Measurements from ENCODE around the gene TTBK1.

- TF ChIP-seq POLR2A (IDR thresholded peaks at IDR 0.05; ENCODE audit: low read length) (no peak), JUNB (IDR thresholded peaks at IDR 0.05) (no peak), CHD2 (IDR thresholded peaks at IDR 0.05; ENCODE audit: low read length, partially characterized antibody) (no peak), TP53 (CRISPR knock-in tag; IDR thresholded peaks at IDR 0.05) (no peak), EP300 (IDR thresholded peaks at IDR 0.05) (no peak), RARB (CRISPR knock-in tag; IDR thresholded peaks at IDR 0.05) (no peak), ZFP36 (IDR thresholded peaks at IDR 0.05; ENCODE audit: borderline replicate concordance, partially characterized antibody) (no peak), NPAS2 (CRISPR knock-in tag; IDR thresholded peaks at IDR 0.05; ENCODE audit: borderline replicate concordance) (no peak), HDAC2 (IDR thresholded peaks at IDR 0.05) (no peak)
- TF ChIP-seq, protein P1, sequence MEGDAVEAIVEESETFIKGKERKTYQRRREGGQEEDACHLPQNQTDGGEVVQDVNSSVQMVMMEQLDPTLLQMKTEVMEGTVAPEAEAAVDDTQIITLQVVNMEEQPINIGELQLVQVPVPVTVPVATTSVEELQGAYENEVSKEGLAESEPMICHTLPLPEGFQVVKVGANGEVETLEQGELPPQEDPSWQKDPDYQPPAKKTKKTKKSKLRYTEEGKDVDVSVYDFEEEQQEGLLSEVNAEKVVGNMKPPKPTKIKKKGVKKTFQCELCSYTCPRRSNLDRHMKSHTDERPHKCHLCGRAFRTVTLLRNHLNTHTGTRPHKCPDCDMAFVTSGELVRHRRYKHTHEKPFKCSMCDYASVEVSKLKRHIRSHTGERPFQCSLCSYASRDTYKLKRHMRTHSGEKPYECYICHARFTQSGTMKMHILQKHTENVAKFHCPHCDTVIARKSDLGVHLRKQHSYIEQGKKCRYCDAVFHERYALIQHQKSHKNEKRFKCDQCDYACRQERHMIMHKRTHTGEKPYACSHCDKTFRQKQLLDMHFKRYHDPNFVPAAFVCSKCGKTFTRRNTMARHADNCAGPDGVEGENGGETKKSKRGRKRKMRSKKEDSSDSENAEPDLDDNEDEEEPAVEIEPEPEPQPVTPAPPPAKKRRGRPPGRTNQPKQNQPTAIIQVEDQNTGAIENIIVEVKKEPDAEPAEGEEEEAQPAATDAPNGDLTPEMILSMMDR (IDR thresholded peaks at IDR 0.05) = no peak
- TF ChIP-seq, protein P2, sequence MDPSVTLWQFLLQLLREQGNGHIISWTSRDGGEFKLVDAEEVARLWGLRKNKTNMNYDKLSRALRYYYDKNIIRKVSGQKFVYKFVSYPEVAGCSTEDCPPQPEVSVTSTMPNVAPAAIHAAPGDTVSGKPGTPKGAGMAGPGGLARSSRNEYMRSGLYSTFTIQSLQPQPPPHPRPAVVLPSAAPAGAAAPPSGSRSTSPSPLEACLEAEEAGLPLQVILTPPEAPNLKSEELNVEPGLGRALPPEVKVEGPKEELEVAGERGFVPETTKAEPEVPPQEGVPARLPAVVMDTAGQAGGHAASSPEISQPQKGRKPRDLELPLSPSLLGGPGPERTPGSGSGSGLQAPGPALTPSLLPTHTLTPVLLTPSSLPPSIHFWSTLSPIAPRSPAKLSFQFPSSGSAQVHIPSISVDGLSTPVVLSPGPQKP (IDR thresholded peaks at IDR 0.05; ENCODE audit: low read depth, low read length) = no peak
- TF ChIP-seq, protein P3, sequence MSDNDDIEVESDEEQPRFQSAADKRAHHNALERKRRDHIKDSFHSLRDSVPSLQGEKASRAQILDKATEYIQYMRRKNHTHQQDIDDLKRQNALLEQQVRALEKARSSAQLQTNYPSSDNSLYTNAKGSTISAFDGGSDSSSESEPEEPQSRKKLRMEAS (IDR thresholded peaks at IDR 0.05) = no peak
- TF ChIP-seq, protein P4, sequence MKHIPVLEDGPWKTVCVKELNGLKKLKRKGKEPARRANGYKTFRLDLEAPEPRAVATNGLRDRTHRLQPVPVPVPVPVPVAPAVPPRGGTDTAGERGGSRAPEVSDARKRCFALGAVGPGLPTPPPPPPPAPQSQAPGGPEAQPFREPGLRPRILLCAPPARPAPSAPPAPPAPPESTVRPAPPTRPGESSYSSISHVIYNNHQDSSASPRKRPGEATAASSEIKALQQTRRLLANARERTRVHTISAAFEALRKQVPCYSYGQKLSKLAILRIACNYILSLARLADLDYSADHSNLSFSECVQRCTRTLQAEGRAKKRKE (CRISPR knock-in tag; IDR thresholded peaks at IDR 0.05; ENCODE audit: low read depth) = no peak
These were observed 25.9 kb upstream of the TTBK1 start for GRCh38 chr6:43217351-43217750.

All from A549 (cell line).